Ovary (tissue), 3 donors: Measurements from ENCODE around the gene HCFC2.

Source experiments
- CTCF ChIP-seq, 3 donors: fragments of 450-650 bp in 2 of 3; fragments of 200-600 bp in 1 of 3; IDR thresholded peaks; one replicate each; pipeline versions ENCODE4 v1.5.1 to v1.8.0; 2016 to 2022; ENCODE audit warnings: antibody characterized with exemption in 3 of 3, mild to moderate bottlenecking in 1 of 3
- EP300 ChIP-seq: sonication (generic); formaldehyde crosslinking; IDR thresholded peaks from one replicate; pipeline ENCODE4 v1.6.1; 2017; ENCODE audit warnings: antibody characterized with exemption
- POLR2A ChIP-seq: fragments of 450-650 bp; IDR thresholded peaks from one replicate; pipeline ENCODE4 v1.6.1; 2017; ENCODE audit warnings: antibody characterized with exemption, mild to moderate bottlenecking, moderate library complexity
- donor health status: DM: no; HTN: no; CAD: no.

GRCh38 chr12:104142543-104142942 is 78.2 kb downstream of the HCFC2 start:
- TF ChIP-seq CTCF (IDR thresholded peaks at IDR 0.05) (no peak), POLR2A (no peak), EP300 (no peak)
